ACC112 (cell line): ENCODE measurements around the gene C1orf105.
"Not testable (repeated sequence)": the region's sequence is repeated elsewhere in the genome, so short reads cannot be mapped to it uniquely, and the experiment has no call there.

Experiments
- H2AFZ ChIP-seq: fragments of 200-600 bp; sonication (generic); one replicate; pipeline ENCODE4 v1.6.0; 2017; ENCODE audit warnings: antibody characterized with exemption, low read length; ENCODE audit not compliant: unreplicated experiment
- H3K27ac ChIP-seq: fragments of 200-600 bp; sonication (generic); 2 replicates; pipeline ENCODE4 v1.5.1; 2014; ENCODE audit warnings: low read depth, mild to moderate bottlenecking, antibody characterized with exemption, low read length, moderate library complexity
- H3K27me3 ChIP-seq: fragments of 200-600 bp; sonication (generic); 2 replicates; pipeline ENCODE4 v1.6.1; 2014; ENCODE audit warnings: mild to moderate bottlenecking, antibody characterized with exemption, low read length, moderate library complexity, mixed read lengths; ENCODE audit not compliant: insufficient read depth
- H3K36me3 ChIP-seq: fragments of 200-600 bp; sonication (generic); 2 replicates; pipeline ENCODE4 v1.6.1; 2016; ENCODE audit warnings: mild to moderate bottlenecking, antibody characterized with exemption, low read length, moderate library complexity, mixed read lengths; ENCODE audit not compliant: insufficient read depth
- H3K4me1 ChIP-seq: fragments of 200-600 bp; sonication (generic); one replicate; pipeline ENCODE4 v1.6.1; 2016; ENCODE audit warnings: low read length, mixed read lengths; ENCODE audit not compliant: insufficient read depth, unreplicated experiment, control insufficient read depth
- H3K4me3 ChIP-seq: fragments of 200-600 bp; sonication (generic); 2 replicates; pipeline ENCODE4 v1.5.1; 2014; ENCODE audit warnings: mild to moderate bottlenecking, low read depth, low read length
- H3K79me2 ChIP-seq: fragments of 200-600 bp; sonication (generic); one replicate; pipeline ENCODE4 v1.6.0; 2016; ENCODE audit warnings: low read length; ENCODE audit not compliant: control insufficient read depth, unreplicated experiment, insufficient read depth

C1orf105 gene

GRCh38 chr1:172427191-172427590, 6.7 kb downstream of the C1orf105 start:
- Histone ChIP-seq H3K27me3 (no peaks in the 10 kb centered on the region), H3K4me1 (no peaks in the 10 kb centered on the region), H3K79me2 (no peaks in the 10 kb centered on the region), H3K36me3 (no peaks in the 10 kb centered on the region), H3K4me3 (peak overlapping the region; percentile 30), H3K27ac (no peak overlapping the region), H2AFZ (peak overlapping the region; percentile 58)

DNA sequence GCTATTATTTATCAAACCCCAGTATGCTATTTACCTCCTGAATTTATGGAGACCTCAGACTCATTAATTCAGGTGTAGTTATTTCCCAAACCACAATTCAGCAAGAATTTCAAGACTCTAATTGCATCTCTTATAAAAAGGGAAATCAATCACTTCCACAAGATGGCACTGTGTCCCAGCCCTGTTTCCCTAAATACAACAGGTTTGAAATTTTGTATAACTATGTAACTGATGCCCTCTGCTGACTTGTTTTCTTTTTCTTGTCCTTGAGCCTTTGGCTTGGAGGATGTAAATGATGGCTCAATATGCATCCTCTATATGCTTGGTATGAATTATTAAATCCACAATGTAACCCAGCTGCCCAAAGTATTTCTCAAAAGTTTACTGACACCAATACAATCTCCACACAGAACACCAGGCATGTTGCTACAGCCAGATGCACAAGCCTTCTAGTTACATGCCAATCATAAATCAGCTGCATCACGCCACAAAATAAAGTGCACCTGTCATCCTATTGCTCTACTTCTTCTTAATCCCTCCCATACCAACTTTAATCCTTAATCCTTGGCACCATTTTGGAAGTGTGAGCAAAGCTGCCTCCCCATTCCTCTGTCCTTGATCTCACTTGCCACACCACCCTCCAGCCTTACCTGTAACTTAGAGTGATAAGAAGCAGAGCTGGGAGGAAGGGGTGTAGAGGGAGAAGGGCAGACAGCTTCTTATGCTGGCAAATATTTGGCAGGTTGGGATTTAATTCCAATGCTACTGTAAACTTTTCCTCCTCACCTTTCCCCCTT, 9.0 kb downstream of the C1orf105 start:
- Histone ChIP-seq H3K79me2 (no peaks in the 10 kb centered on the region), H3K36me3 (no peaks in the 10 kb centered on the region), H3K4me1 (no peaks in the 10 kb centered on the region), H2AFZ (no peak overlapping the region), H3K4me3 (no peak overlapping the region), H3K27me3 (no peaks in the 10 kb centered on the region), H3K27ac (no peak overlapping the region)

- Histone ChIP-seq H3K4me1 (no peaks in the 10 kb centered on the region), H3K27me3 (no peaks in the 10 kb centered on the region), H3K36me3 (no peaks in the 10 kb centered on the region), H2AFZ (no peak overlapping the region), H3K79me2 (no peaks in the 10 kb centered on the region), H3K27ac (no peak overlapping the region), H3K4me3 (no peak overlapping the region)
Measured at GRCh38 chr1:172430128-172430454, 9.6 kb downstream of the C1orf105 start.

DNA sequence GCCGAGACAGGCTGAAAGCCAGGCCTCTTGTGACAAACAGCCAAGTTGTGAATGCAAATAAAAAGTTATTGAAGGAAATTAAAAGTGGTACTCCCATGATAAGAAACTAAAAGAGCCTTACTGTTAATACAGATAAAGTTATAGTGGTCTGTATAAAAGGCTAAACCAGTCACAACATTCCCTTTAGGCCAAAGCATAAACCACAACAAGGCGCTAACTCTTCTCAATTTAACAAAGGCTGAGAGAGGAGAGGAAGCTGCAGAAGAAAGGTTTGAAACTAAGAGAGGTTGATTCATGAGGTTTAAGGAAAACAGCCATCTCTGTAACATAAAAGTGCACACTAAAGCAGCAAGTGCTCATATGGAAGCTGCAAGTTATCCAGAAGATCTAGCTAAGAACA, 10.7 kb downstream of the C1orf105 start:
- Histone ChIP-seq H2AFZ (no peak overlapping the region), H3K27ac (no peak overlapping the region)

GRCh38 chr1:172431721-172432192, 11.3 kb downstream of the C1orf105 start:
- no peak overlapping the region for H3K4me3 ChIP-seq
- H2AFZ ChIP-seq, result no peak overlapping the region
- no peaks in the 10 kb centered on the region for H3K27me3 ChIP-seq
- no peaks in the 10 kb centered on the region for H3K4me1 ChIP-seq
- no peaks in the 10 kb centered on the region for H3K36me3 ChIP-seq
- H3K27ac ChIP-seq, result no peak overlapping the region
- no peaks in the 10 kb centered on the region for H3K79me2 ChIP-seq

More for the DNA sequence above, 10.7 kb downstream of the C1orf105 start:
- Histone ChIP-seq H3K4me3 (no peak overlapping the region), H3K79me2 (no peaks in the 10 kb centered on the region), H3K36me3 (no peaks in the 10 kb centered on the region), H3K27me3 (no peaks in the 10 kb centered on the region), H3K4me1 (no peaks in the 10 kb centered on the region)

GRCh38 chr1:172437183-172437582, 16.7 kb downstream of the C1orf105 start:
- not testable (repeated sequence) for H3K27ac ChIP-seq, H3K4me1 ChIP-seq, H3K27me3 ChIP-seq, H3K79me2 ChIP-seq, H2AFZ ChIP-seq, H3K36me3 ChIP-seq, H3K4me3 ChIP-seq

DNA sequence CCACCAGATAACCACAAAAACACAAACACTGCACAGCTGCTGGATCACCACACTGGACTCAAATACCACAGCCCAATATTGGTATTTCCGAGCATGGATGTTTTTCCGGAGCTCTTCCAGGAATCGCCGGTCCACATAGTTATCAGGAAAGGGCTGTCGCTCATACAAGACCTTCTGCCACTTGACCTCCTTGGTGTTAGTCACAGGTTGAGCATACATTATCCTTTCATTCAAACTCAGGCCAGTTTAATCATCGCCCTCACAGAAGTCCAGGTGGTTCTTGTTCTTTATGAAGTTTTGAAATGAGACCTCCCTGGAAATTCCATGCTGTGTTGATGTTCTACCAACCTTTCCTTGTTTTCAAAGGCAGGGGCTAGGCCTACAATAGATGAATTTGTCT, 21.9 kb downstream of the C1orf105 start:
- Histone ChIP-seq H3K36me3 (0 out of 2 replicates have a peak, but pooled peaks cover 9% of the 10 kb centered on the region), H3K27ac (no peak overlapping the region), H2AFZ (no peak overlapping the region), H3K4me1 (peaks cover 9% of the 10 kb centered on the region), H3K4me3 (peak overlapping the region; percentile 81), H3K79me2 (peaks cover 18% of the 10 kb centered on the region), H3K27me3 (no peaks in the 10 kb centered on the region)

DNA sequence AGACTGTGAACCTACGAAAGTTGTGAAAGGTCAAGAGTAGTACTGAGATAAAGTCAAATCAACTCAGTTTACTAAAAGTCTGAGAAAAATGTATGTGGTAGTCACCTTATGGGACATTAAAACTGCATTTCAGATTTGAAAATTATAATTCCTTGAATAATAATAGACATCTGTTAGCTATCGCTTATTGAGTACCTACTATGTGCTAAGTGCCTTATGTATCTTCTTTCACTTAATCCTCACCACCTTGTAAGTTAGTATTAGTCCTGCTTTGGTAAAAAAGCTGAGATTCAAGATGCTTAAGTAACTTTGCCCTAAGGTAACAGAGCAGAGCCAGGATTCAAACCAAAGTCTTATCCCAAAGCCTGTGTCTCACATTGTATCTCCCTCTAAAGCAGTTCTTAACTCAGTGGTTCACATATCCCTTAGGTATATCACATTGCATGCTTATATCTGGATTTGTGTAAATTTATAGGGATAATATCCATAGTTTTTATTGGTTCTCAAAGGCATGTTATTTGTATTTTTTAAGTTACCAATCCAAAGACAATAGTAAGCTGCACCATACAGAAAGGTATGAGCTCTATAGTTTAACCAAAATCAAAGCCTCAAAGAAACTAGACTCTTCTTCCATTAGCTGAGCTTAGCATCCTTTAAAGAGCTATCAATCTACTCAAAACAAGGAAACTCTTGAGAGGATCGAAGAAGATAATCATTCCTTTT, 22.5 kb downstream of the C1orf105 start:
- Histone ChIP-seq H3K4me3 (peak overlapping the region; percentile 81), H3K27me3 (no peaks in the 10 kb centered on the region), H3K4me1 (peaks cover 9% of the 10 kb centered on the region), H3K36me3 (0 out of 2 replicates have a peak, but pooled peaks cover 9% of the 10 kb centered on the region), H2AFZ (peak overlapping the region; percentile 61), H3K79me2 (peaks cover 18% of the 10 kb centered on the region), H3K27ac (no peak overlapping the region)

GRCh38 chr1:172443666-172444453, 23.4 kb downstream of the C1orf105 start, which contains the start of gene PIGC:
Gene PIGC (minus strand): TSS chr1:172444069. CDS start chr1:172442622, 1,447 bp downstream.
- Histone ChIP-seq H3K36me3 (0 out of 2 replicates have a peak, but pooled peaks cover 9% of the 10 kb centered on the region), H2AFZ (peak within 1 kb of the TSS; percentile 64), H3K4me3 (peak within 1 kb of the TSS; percentile 81), H3K79me2 (peaks cover 18% of the 10 kb centered on the region), H3K27me3 (no peaks in the 10 kb centered on the region), H3K4me1 (peaks cover 11% of the 10 kb centered on the region), H3K27ac (no peak within 1 kb of the TSS)

- H3K36me3 ChIP-seq, result 0 out of 2 replicates have a peak, but pooled peaks cover 4% of the 10 kb centered on the region
- H3K79me2 ChIP-seq, result peaks cover 18% of the 10 kb centered on the region
- H3K27ac ChIP-seq, result no peak overlapping the region
- peaks cover 35% of the 10 kb centered on the region for H3K4me1 ChIP-seq
- no peaks in the 10 kb centered on the region for H3K27me3 ChIP-seq
- H3K4me3 ChIP-seq, result no peak overlapping the region
- no peak overlapping the region for H2AFZ ChIP-seq
Measured at GRCh38 chr1:172446547-172446946, 26.1 kb downstream of the C1orf105 start.
